GM12874 (cell line): ENCODE data around the gene TMEM184C.

ENCODE experiments used
- CTCF ChIP-seq: IDR thresholded peaks from 2 replicates; pipeline ENCODE4 v1.5.1; 2011; ENCODE audit warnings: low read depth, mild to moderate bottlenecking, control low read depth, low read length, moderate library complexity; ENCODE audit not compliant: insufficient read depth

Gene TMEM184C

GRCh38 chr4:147696866-147697265 is 79.7 kb downstream of the TMEM184C start:
- no peak for TF ChIP-seq CTCF

DNA sequence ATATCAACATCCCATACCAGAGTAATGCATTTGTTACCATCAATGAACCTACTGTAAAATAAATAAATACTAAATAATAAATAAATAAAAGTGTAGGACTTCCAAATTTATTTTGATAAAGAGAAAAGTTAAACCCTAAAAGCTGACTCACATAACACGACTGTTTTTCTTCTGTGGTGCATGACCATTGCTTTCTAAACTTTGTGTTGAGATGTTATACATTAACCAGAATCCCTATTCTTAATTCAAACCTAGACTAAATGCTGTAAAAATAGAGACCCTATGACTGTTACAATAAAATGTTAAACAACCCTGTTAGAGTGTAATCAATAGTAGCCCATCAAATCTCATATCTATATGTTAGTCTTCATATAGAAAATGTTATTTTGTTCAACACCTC is 87.6 kb downstream of the TMEM184C start:
- no peak for TF ChIP-seq CTCF

GRCh38 chr4:147707892-147708672 is 90.9 kb downstream of the TMEM184C start:
- TF ChIP-seq CTCF = peak; percentile 76; the same call in 1 of the 2 replicates

DNA sequence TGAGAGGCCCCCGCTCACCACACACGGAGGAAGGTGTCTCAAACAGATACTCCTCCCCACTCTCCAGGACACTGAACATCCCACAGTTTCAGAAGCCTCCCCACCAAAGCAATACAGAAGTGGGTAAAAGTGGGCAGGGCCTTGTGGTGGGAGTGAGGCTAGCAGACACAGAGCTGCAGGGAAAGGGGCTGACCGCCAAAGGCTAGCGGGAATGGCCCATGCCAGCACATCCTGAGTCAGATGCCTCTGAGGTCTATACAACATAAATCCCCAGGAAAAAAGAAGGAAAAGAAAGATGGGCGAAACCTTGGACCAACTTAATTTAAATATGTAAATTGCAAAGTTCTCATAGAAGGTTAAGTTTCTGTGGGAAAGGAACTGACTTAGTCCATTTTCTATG is 92.8 kb downstream of the TMEM184C start:
- TF ChIP-seq CTCF = no peak

- no peak for TF ChIP-seq CTCF
These were observed 97.6 kb downstream of the TMEM184C start for GRCh38 chr4:147714575-147715401.

GRCh38 chr4:147717878-147718277 is 100.7 kb downstream of the TMEM184C start:
- no peak for TF ChIP-seq CTCF
